HG03558 (cell line): Measurements from ENCODE around the gene EIF4E1B.

Source experiments
- ATAC-seq: cut with Tn5 transposase; IDR thresholded peaks from one replicate; pipeline ENCODE4 v1.9.1; 2021; ENCODE audit warnings: moderate number of reproducible peaks; ENCODE audit not compliant: unreplicated experiment; ENCODE audit errors: extremely low read depth

The EIF4E1B gene

DNA sequence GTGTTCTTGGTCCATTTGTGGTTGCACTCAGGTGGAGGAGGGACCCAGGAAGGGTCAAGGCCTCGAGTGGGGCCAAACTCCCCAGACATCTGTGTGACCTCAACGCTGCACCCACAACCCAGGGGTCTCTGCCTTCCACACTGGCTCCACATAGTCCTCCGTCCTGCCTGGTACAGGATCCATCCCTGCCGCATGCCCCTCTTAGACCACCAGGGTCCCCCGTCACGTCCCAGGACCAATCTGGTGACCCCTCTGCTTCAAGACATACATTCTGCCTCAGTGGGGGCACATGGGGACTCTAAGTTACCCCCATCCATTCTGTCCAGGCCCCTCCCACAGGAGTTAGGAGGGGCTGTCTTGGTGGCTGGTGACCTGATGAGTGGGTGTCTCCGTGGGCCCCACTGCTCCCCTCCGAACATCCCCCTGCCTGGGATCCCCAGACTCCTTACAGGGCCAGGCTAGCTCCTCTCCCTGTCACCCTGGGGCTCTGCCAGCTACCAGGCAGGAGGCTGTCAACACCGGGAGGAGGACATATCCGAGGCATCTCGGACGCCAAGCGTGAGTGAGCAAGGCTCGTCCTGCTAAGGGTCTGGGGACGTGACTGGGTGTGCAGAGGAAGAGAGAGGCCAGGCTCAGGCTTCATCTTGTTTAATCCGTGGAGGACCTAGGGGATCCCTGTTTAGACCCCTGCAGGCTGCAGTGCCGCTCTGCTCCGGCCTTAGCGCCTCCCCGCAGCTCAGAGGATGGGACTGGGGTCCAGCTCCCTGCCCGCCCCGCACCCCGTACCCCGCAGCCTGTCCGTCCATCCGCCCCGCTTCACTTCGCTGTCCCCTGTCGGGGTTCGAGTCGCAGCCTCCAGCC, 49.1 kb downstream of the EIF4E1B start:
- ATAC-seq, result no peak

DNA sequence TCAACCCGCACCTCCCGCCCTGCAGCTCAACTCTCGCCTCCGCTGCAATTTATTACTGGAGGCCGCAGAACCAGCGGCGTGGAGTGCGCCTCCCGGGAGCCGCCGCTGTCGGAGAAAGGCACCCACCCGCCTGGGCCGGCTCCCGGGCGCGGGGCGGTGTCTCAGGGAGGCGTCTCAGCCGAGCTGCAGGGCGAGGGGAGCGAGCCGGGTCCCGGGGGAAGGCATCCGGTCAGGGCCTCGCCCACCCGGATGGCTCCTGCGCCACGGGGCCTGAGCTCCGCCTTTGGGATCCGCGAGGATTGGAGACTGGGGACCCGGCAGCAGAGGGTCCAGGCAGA, 49.7 kb downstream of the EIF4E1B start:
- ATAC-seq, result no peak

DNA sequence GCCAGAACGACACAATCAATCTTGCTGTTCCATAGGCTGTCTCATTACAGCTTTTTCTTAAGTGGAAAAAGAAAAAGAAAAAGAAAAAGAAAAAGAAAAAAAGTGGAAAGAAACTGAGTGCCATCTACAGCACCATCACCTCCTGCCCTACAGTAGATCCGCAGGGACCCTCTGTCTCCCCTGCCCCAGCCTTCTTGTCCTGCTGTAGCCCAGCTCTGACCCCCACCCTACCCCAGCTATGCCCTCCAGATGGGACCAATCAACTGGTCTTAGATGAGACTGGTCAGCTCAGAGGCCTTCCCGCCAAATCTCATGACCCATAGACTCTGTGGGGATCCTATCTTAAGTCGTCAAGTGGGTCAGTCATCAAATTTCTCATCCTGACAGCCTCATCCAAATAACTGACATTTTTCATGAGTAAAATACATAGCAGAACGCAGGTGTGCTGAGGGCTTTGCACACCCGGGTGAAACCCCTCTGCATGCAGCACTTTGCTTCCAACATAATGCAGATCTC, 51.6 kb downstream of the EIF4E1B start:
- ATAC-seq, result no peak

DNA sequence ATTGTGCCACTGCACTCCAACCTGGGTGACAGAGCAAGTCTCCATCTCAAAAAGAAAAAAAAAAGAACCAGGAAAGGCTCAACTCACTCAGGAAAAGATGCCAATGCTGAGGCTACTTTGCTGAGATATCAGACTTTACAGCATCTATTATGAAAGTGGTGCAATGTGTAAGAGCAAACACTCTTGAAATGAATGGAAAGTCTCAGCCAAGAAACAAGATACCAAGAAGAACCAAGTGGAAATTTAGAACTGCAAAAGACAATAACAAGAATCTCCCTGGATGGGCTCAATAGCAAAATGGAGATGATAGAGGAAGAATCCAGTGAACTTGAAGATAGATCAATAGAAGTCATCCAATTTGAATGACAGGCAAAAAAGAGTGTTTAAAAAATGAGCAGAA, 54.5 kb downstream of the EIF4E1B start:
- ATAC-seq, result no peak

DNA sequence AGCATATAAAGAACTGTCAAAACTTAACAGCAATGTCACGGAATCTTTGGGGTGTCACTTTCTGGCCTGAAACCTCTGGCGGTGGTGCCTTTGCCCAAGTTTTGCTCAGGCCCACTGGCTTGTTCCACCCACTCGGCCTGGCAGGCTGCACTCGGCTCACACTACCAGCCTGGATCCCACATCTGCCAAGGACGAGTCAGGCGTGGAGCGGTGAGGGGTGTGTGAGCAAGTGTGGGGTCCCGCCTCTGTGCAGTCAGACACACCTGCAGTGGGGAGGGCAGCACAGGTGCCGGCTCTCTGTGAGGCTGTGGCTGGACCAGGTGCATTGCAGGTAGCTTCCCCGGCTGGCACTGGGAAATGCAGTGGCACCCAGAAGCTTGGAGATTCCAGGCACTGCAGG, 56.8 kb downstream of the EIF4E1B start:
- no peak for ATAC-seq

DNA sequence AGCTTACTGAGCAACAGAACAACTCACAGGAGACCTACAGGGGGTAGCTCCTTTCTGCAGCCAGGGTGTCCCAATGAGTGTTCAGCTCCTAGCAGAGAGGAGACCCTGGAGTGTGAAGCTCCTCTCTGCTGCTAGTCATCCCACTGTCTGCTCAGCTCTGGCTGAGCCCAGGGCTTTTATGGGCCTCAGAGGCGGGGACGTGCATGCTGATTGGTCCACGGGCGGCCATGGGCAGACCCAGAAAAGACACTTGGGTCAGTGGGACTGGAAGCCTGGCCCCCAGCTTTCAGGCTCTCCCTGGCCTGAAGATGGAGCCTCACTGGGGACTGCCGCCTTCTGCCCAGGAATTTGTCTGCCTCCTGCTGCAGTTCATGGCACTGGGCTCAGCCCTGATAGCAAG, 57.4 kb downstream of the EIF4E1B start:
- ATAC-seq, result no peak

DNA sequence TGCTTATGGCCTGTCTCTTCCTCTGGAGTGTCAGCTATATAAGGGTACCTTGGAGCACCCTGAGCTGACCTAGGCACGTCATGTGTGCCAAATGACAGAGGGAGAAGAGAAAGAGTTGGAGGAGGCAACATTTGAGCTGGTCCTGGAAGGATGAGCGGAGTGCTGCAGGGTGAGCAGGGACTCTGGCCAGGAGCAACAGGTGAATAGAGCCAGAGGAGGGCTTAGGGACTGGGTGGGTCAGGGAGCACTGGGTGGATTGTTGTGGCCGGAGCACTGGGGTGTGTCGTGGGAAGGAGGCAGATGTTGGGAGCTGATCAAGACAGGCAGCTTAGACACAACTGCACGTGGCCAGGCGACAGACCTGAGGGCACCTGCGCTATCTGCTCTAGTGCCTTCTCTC, 60.4 kb downstream of the EIF4E1B start:
- ATAC-seq, result no peak

DNA sequence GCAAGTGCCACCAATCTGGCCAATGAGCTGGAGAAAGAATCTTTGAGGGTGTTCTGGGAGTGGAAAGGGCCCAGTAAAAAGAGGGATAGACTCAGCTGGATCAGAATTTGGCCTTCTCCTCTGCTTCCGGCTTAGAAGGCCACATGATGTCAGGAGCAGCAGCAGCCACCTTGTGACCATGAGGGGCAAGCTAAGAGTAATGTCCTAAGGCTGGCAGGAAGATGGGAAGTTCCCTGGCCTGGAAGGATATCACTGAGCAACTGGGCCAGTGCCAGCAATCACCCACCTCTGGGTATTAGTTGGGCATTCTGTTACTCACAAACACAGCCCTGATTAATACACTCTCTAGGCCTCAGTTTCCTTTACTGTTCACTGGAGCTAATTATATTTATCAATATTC, 61.0 kb downstream of the EIF4E1B start:
- no peak for ATAC-seq

DNA sequence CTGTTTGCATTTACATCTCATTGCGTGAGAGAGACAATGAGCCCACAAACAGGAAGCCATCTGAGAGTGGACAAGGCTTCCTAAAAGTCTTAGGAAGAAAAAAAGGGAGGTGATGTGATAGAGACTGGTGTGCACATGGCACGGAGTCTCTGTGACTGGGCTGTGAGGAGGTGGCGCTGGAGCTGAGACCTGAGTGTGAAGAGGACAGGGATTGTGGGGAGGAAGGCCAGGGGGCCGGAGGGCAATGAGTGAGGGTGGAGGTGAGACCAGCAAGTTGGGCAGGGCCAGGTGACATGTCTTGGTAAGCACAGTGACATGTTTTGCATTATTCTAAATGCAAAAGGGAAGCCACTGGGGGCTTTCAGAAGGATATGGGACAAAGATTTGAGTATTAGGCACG, 61.9 kb downstream of the EIF4E1B start:
- ATAC-seq, result no peak

DNA sequence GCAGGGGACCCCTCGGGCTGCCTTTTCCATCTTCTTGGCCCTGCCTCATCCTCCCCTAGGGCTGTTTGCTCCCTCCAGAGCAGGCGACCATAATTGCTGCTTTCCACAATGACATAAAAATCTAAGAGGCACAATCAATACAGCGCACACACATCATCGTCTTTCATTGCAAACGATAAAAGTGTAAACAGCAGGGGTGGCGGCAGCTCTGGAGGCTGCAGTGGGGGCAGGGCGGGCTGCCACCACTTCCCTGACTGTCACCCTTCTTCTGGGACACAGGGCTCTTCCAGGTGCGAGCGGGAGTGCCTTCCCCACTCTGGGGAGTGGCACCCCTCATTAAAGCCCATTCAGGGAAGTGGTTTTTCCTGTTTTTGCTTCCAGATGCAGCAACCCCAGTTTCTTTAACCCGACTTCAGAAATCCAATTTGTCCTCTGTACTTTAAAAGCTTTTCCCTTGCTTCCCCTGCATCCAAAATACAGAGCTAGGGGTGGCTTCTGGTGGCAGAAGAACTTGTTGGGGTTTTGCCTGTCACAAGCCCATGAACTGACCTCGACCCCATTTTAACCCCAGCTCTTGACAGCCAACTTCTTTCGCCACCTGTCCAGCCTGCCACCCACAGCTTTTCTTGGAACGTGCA, 62.5 kb downstream of the EIF4E1B start:
- no peak for ATAC-seq

DNA sequence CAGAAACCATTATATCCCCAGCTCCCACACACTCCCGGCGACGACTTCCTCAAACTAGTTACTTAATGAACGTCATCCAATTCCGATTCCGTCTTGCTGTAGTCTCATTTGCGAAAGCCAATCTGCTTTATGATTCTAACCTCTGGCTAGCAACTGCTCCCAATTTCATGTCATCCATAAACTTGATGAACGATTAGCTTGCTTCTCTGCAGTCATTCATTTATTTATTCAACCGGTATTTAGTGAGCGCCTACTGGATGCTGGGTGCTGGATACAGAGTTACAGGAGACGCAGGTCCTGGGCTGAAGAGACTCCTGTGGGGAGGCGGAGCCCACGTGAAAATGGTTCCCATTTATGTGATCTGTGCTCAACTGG, 63.0 kb downstream of the EIF4E1B start:
- no peak for ATAC-seq

DNA sequence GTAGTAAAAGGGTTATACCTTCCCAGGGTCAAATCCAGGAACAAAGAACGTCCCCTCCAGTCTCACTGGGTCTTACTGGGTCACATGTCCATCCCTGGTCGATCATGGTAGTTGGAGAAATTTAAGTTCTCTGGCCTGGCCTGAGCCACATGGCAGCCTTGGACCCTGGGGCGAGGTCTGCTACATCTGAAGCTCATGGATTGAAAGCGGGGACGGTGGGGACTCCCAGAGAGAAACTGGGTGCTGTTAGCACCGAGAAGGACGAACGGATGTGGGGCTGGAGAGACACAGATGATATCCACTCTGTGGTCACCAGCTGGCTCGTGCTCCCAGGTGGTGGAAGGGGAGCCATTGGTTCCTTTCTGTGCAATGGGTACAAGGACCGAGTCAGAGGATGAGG, 63.7 kb downstream of the EIF4E1B start:
- ATAC-seq, result no peak

DNA sequence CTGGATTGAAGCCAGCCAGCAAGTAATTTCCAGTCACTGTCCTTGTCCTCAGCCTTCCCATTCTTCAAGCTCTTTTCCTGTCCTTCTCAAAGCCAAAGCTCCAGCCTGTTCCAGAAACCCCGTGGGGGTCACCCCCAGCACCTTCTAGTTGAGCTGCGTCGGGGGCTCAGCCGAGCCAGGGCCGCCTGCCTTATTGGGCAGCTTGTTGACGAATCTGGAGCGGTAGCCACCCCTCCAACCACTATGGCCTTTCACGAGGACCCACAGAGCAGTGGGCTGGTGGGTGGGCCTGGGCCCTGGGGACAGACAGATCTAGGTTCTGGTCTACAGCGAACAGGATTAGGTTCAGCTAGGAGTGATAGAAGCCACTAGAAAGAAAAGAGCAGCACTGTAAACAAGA, 64.2 kb downstream of the EIF4E1B start:
- ATAC-seq, result no peak

DNA sequence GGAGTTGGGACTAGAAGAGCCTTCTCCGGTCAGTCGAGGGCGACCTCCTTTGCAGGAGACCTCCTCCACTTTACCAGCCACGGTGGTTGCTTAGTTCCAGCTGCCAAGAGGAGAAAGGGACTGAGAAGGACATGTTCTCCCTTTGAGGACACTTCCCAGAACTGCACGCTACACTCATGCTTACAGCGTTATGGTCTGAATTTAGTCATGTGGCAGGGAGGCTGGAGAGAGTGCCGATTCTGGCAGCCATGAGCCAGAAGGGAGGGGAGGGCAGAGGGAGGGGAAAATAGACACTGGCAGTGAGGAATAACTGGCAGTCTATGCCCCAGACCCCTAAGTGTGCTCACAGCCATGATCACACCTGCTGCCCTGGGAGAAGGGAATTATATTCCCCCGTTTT, 64.6 kb downstream of the EIF4E1B start:
- ATAC-seq, result no peak
